ENCODE data around the gene RAP1GAP.

The RAP1GAP gene

GRCh38 chr1:21630571-21631343 lies 38.4 kb downstream of the RAP1GAP start:
- H4K20me1 ChIP-seq (ENCODE audit: insufficient read depth, low read length, poor library complexity, severe bottlenecking) = no peaks in the 10 kb centered on the region
- no peaks in the 10 kb centered on the region for H3K9me2 ChIP-seq (replicated peaks; ENCODE audit: low read depth, low read length)
- H2AFZ ChIP-seq (ENCODE audit: low read length) = no peak overlapping the region
- H3K4me3 ChIP-seq (ENCODE audit: low read length, poor library complexity, severe bottlenecking) = no peak overlapping the region
- no peaks in the 10 kb centered on the region for H3K36me3 ChIP-seq (ENCODE audit: insufficient read depth, low read length)
- H3K9me3 ChIP-seq (ENCODE audit: insufficient read depth, low read depth, low read length) = no peaks in the 10 kb centered on the region
- H3F3A ChIP-seq (ENCODE audit: low read depth) = no peaks in the 10 kb centered on the region
- H3K27me3 ChIP-seq (ENCODE audit: insufficient read depth, low read length, poor library complexity, severe bottlenecking) = no peaks in the 10 kb centered on the region
- H3K4me2 ChIP-seq (ENCODE audit: low read depth, low read length, poor library complexity, severe bottlenecking) = no peak overlapping the region
- H3K79me2 ChIP-seq (ENCODE audit: insufficient read depth, low read length) = no peaks in the 10 kb centered on the region
- peaks cover 4% of the 10 kb centered on the region for H3K4me1 ChIP-seq (ENCODE audit: insufficient read depth, low read length, poor library complexity, severe bottlenecking)
- TF ChIP-seq EZH2phosphoT487 (IDR thresholded peaks at IDR 0.05; ENCODE audit: borderline replicate concordance) = no peak
- TF ChIP-seq, protein P1, sequence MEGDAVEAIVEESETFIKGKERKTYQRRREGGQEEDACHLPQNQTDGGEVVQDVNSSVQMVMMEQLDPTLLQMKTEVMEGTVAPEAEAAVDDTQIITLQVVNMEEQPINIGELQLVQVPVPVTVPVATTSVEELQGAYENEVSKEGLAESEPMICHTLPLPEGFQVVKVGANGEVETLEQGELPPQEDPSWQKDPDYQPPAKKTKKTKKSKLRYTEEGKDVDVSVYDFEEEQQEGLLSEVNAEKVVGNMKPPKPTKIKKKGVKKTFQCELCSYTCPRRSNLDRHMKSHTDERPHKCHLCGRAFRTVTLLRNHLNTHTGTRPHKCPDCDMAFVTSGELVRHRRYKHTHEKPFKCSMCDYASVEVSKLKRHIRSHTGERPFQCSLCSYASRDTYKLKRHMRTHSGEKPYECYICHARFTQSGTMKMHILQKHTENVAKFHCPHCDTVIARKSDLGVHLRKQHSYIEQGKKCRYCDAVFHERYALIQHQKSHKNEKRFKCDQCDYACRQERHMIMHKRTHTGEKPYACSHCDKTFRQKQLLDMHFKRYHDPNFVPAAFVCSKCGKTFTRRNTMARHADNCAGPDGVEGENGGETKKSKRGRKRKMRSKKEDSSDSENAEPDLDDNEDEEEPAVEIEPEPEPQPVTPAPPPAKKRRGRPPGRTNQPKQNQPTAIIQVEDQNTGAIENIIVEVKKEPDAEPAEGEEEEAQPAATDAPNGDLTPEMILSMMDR (conservative IDR thresholded peaks at IDR 0.05; ENCODE audit: low read length) = no peak
- H3K9ac ChIP-seq (ENCODE audit: low read depth, low read length, poor library complexity, severe bottlenecking) = no peak overlapping the region

DNA sequence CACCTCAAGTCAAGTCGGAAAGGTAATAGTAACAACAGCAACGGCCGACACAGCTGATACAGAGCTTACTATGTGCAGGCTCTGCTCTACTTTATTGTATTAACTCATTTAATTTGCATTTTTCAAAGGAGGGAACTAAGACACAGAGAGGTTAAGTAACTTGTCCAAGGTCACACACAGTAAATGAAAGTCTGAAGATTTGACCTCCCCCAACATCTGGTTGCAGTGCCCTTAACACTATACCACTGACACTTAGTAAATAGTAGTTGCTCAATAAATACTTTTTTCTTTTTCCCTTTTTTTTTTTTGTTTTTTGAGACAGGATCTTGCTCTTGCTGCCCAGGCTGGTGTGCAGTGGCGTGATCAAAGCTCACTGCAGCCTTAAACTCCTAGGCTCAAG lies 39.2 kb downstream of the RAP1GAP start:
- H3K79me2 ChIP-seq (ENCODE audit: insufficient read depth, low read length) = no peaks in the 10 kb centered on the region
- H3K9me3 ChIP-seq (ENCODE audit: insufficient read depth, low read depth, low read length) = no peaks in the 10 kb centered on the region
- H3K4me2 ChIP-seq (ENCODE audit: low read depth, low read length, poor library complexity, severe bottlenecking) = no peak overlapping the region
- no peaks in the 10 kb centered on the region for H3K9me2 ChIP-seq (replicated peaks; ENCODE audit: low read depth, low read length)
- TF ChIP-seq, protein P1 (conservative IDR thresholded peaks at IDR 0.05; ENCODE audit: low read length) = no peak
- no peak for TF ChIP-seq EZH2phosphoT487 (IDR thresholded peaks at IDR 0.05; ENCODE audit: borderline replicate concordance)
- peaks cover 4% of the 10 kb centered on the region for H3K4me1 ChIP-seq (ENCODE audit: insufficient read depth, low read length, poor library complexity, severe bottlenecking)
- no peak overlapping the region for H2AFZ ChIP-seq (ENCODE audit: low read length)
- no peaks in the 10 kb centered on the region for H3F3A ChIP-seq (ENCODE audit: low read depth)
- no peaks in the 10 kb centered on the region for H3K27me3 ChIP-seq (ENCODE audit: insufficient read depth, low read length, poor library complexity, severe bottlenecking)
- no peak overlapping the region for H3K9ac ChIP-seq (ENCODE audit: low read depth, low read length, poor library complexity, severe bottlenecking)
- no peaks in the 10 kb centered on the region for H4K20me1 ChIP-seq (ENCODE audit: insufficient read depth, low read length, poor library complexity, severe bottlenecking)
- H3K36me3 ChIP-seq (ENCODE audit: insufficient read depth, low read length) = no peaks in the 10 kb centered on the region
- H3K4me3 ChIP-seq (ENCODE audit: low read length, poor library complexity, severe bottlenecking) = no peak overlapping the region

- Histone ChIP-seq H2AFZ (ENCODE audit: low read length) (no peak overlapping the region), H4K20me1 (ENCODE audit: insufficient read depth, low read length, poor library complexity, severe bottlenecking) (no peaks in the 10 kb centered on the region), H3K36me3 (ENCODE audit: insufficient read depth, low read length) (no peaks in the 10 kb centered on the region), H3K4me2 (ENCODE audit: low read depth, low read length, poor library complexity, severe bottlenecking) (no peak overlapping the region), H3K9me3 (ENCODE audit: insufficient read depth, low read depth, low read length) (no peaks in the 10 kb centered on the region), H3F3A (ENCODE audit: low read depth) (no peaks in the 10 kb centered on the region), H3K79me2 (ENCODE audit: insufficient read depth, low read length) (no peaks in the 10 kb centered on the region), H3K9ac (ENCODE audit: low read depth, low read length, poor library complexity, severe bottlenecking) (no peak overlapping the region), H3K9me2 (replicated peaks; ENCODE audit: low read depth, low read length) (no peaks in the 10 kb centered on the region), H3K27me3 (ENCODE audit: insufficient read depth, low read length, poor library complexity, severe bottlenecking) (no peaks in the 10 kb centered on the region), H3K4me1 (ENCODE audit: insufficient read depth, low read length, poor library complexity, severe bottlenecking) (peaks cover 4% of the 10 kb centered on the region), H3K4me3 (ENCODE audit: low read length, poor library complexity, severe bottlenecking) (no peak overlapping the region)
- TF ChIP-seq, protein P1 (conservative IDR thresholded peaks at IDR 0.05; ENCODE audit: low read length) = no peak
- TF ChIP-seq EZH2phosphoT487 (IDR thresholded peaks at IDR 0.05; ENCODE audit: borderline replicate concordance) = no peak
Observed at GRCh38 chr1:21628798-21629393, 40.3 kb downstream of the RAP1GAP start.

Data from Loucy (cell line).